GM21447 (cell line): Measurements from ENCODE around the gene CCDC18.

Experiments used
- ATAC-seq: cut with Tn5 transposase; IDR thresholded peaks from one replicate; pipeline ENCODE4 v1.9.1; 2021; ENCODE audit not compliant: unreplicated experiment

CCDC18 gene

DNA sequence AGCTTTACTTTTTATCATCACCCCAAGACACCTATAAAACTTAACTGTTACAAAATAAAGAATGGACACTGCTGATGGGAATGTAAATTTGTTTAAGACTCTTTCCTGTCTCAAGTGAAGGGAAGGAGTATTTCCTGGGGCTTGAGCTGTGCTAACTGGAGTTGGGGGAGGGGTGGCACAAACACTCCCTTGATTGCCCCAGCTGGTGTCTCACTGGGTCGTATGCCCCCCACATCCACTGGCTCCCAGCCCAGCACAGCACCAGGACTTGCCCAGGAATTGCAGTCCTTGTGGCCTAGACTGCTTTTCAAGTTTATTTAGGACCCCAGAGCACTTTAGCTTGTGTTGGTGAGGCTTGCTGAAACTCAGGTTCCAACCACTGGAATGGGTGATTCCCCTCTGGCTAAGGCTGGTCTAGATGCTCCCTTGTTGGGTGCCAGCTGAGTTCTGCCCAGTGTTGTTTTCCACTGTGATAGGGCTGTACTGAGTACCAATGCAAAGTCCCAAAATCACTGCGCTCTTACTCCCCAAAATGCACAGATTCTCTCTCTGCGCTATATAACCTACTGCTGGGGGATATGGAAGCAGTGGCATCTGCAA, 116.1 kb downstream of the CCDC18 start:
- no peak for ATAC-seq

- ATAC-seq: no peak
These were observed 120.6 kb downstream of the CCDC18 start for GRCh38 chr1:93301131-93301530.

GRCh38 chr1:93302078-93302477, 121.6 kb downstream of the CCDC18 start:
- no peak for ATAC-seq

DNA sequence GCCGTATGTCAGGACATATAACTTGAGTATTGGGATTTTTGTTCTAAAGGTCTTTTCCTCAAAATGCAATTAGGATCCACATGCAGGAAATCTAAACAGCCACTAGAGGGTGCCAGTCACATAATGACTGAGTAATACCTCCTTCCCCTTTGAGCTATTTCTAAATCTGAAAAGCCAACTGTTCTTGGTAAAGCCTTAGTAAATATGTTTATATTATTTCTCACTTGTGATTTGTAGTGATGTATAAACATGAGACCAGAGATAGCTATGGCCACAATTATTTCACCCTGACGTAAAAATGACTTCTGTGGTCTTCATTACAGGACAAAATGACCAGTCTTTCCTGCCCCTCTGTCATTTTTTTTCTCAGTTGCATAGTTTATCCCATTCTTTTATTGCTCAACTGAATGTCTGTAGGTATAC, 124.2 kb downstream of the CCDC18 start:
- no peak for ATAC-seq

GRCh38 chr1:93306920-93307319, 126.4 kb downstream of the CCDC18 start:
- no peak for ATAC-seq

DNA sequence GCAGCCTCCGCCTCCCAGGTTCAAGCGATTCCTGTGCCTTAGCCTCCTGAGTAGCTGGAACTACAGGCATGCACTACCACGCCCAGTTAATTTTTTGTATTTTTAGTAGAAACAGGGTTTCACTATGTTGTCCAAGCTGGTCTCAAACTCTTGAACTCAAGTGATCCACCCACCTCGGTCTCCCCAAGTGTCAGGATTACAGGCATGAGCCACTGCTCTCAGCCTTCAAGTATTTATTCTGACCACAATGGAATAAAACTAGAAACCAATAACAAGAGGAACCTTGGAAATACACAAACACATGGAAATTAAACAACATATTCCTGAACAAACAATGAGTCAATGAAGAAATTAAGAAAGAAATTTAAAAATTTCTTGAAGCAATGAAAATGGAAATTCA, 132.5 kb downstream of the CCDC18 start:
- no peak for ATAC-seq

- ATAC-seq: no peak
These were observed 136.7 kb downstream of the CCDC18 start for GRCh38 chr1:93317207-93317606.

- ATAC-seq: no peak
These were observed 137.4 kb downstream of the CCDC18 start for GRCh38 chr1:93317943-93318342.

DNA sequence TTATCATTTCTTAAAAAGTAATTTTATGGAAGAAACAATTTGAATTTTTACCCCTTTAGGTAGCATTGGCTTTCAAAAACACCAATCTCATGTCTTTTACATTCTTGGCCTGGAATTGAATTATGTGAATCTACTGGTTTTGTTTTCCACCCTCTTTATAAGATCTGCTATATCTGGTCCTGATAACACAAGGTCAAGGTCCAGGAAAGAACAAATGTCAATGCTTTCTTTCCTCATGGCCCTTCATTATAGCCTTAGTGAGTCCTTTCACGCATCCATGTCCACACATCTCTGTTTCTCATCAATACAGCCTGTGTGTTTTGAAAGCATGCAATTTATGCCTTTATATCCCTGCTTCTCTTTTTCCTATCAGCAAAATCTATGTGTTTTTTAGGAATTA, 141.2 kb downstream of the CCDC18 start:
- no peak for ATAC-seq

DNA sequence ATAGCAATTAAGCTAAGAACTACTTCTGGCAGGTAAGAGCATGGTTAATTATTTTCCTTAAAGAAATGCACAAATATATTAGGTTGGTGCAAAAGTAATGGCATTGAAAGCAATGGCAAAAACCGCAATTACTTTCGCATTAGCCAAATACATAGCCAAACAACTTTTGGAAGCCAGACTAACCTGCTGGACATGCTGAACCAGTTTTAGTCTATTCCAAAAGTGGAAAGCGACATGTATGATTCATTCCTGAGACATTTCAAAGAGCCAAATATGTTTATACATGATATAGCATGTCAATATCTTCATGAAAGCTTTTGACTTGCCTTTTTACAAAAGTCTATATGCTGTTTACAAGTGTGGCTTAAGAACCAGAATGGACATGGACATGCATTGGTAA, 141.8 kb downstream of the CCDC18 start:
- no peak for ATAC-seq

- ATAC-seq: no peak
These were observed 142.8 kb downstream of the CCDC18 start for GRCh38 chr1:93323185-93323820.

GRCh38 chr1:93324486-93325464, 144.3 kb downstream of the CCDC18 start:
- ATAC-seq: no peak
